Measurements from ENCODE around the gene NR5A2.

NR5A2 gene

GRCh38 chr1:200036619-200037270, 9.2 kb downstream of the NR5A2 start:
- DNase-seq: no peak

DNA sequence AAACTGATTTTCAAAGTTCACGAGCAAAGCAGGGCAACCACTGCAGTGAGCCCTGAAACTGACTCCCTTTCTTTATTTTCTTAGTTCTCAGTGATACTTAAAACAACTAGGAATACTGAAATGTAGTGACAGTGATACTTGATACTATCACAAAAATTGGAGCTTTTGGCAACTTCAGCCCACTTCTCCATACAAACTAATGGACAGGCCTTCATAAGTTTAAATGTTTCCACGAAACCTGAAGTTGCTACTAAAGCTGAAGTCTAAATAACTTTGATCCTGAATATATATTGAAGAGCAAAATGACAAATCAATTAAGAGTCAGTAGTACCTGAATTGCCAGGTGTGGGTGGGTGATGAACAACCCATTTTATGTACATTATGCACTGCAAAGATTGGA, 10.0 kb downstream of the NR5A2 start:
- DNase-seq: no peak

DNA sequence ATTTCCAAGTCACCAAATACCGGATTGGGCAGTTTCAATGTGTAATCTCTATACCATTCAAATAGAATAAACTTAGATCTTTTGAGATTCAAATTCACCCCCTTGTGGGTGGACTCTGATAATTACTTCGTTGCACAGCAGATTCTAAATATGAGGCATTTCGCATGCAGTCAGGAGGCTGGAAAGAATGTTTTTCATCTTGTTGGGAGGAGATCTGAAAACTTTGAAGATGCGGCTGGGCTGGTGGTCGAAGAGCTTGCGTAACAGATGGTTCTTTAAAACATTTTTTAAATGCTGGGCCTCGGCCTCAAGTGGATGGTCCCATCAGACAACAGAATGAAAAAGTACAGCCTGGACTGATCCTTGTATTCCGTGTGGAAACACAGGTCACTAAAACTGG, 10.4 kb downstream of the NR5A2 start:
- no peak for DNase-seq

GRCh38 chr1:200038325-200038980, 10.9 kb downstream of the NR5A2 start:
- no peak for DNase-seq

GRCh38 chr1:200038981-200039848, 11.7 kb downstream of the NR5A2 start:
- peak; percentile 41 for DNase-seq

GRCh38 chr1:200039849-200040474, 12.5 kb downstream of the NR5A2 start:
- no peak for DNase-seq

GRCh38 chr1:200040481-200041138, 13.1 kb downstream of the NR5A2 start:
- peak; percentile 21 for DNase-seq

GRCh38 chr1:200041337-200042118, 14.0 kb downstream of the NR5A2 start:
- no peak for DNase-seq

GRCh38 chr1:200042119-200042551, 14.6 kb downstream of the NR5A2 start:
- DNase-seq: no peak

- peak; percentile 24 for DNase-seq
Measured at GRCh38 chr1:200042552-200043335, 15.2 kb downstream of the NR5A2 start.

DNA sequence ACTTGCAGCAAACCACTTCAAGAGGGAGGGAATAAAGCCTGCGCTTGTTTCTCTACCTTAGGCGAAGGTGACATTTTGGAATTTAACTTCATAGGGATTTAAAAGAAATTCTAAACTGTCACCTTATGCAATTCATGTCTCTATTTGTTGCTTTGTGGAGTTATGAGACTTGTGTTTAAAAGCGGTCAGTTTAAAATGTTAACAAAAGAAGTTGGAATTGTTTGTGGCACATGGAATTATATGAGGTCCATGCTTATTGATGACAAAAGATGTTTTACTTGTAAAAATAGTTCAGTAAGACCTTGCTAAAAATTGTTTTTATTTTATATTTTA, 15.8 kb downstream of the NR5A2 start:
- DNase-seq: no peak

- no peak for DNase-seq
Measured at GRCh38 chr1:200046115-200046514, 18.6 kb downstream of the NR5A2 start.

DNA sequence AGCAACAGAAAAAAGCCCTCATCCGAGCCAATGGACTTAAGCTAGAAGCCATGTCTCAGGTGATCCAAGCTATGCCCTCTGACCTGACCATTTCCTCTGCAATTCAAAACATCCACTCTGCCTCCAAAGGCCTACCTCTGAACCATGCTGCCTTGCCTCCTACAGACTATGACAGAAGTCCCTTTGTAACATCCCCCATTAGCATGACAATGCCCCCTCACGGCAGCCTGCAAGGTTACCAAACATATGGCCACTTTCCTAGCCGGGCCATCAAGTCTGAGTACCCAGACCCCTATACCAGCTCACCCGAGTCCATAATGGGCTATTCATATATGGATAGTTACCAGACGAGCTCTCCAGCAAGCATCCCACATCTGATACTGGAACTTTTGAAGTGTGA, 20.7 kb downstream of the NR5A2 start:
- DNase-seq: no peak

DNA sequence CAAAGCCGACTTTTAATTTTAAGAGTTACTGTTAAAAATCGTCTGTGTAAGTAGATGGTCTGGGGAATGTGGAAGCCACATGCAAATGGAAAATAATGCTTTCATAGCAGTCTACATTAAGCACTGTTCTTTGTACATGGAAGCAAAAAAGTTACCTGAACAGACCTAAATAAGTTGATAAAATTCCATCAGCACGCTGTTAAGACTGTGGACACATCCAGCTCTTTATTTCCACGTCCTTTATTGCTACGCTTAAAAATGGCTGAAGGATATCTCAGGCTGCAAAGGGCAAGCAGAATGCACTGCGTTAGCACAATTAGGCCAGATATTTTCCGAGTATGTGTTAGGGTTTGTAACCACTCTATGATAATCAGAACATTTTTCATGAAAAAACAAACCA, 22.3 kb downstream of the NR5A2 start:
- no peak for DNase-seq

DNA sequence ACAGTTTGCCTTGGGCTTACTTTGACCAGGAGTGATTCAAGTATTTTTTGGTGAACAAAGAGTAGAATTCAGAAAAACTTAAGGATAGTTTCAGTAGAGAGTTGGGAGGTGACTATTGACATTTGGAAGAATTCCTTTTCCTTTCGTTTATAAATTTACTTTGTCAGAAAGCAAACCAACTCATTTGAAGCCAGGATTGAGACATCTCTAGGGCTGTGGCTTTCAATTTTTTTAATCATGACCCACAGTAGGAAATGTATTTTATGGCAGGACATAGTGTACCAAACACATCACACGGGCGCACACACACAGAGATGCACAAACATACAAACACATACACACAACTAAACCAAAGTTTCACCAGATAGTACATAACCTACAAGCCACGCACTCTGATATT, 24.1 kb downstream of the NR5A2 start:
- DNase-seq: no peak

DNA sequence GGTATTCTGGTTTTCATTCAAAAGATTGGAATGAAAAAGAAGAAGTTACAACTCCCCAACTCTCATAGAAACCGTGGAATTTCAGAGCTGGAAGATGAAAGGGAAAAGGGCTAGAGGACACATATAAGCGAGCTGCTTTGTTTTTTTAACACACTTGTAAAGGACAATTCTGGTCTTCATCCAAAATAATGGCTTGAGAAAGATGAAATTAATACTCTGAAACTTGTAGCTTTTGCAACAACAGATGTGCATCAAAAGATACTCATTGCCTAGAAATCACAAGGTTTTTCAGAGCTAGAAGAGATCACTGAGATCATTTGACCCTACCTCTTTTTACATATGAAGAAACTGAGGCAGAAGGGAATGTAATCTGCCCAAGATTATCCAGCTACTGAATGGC, 25.6 kb downstream of the NR5A2 start:
- DNase-seq: no peak

DNA sequence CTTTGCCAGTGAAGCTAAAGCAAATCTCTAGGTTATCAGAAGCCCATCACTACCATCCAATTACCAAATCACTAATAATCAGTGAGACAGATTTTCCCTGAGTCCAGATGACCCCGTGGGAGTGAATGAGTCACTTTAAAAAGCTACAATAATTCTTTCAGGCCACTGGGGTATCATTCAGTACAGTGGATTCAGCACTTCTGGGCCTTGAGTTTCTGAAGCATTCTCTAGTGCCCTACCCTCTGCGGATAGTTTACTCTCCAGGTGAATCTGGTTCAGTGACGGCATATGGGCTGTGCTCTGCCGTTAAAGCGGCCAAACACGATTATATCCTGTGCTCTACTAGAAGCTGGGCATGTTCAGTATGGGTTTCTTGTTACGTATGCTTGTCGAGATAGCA, 26.1 kb downstream of the NR5A2 start:
- DNase-seq: no peak

DNA sequence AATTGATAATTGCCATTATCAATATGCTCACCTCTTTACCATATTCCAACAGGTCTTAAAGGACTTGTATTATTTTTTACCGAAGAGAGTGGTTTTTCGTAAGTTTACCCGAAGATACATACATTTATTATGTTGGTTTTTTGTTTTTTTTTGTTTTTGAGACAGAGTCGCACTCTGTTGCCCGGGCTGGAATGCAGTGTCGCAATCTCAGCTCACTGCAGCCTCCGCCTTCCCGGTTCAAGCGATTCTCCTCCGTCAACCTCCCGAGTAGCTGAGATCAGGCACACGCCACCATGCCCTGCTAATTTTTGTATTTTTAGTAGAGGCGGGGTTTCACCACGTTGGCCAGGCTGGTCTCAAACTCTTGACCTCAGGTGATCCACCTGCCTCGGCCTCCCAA, 30.8 kb downstream of the NR5A2 start:
- no peak for DNase-seq

DNA sequence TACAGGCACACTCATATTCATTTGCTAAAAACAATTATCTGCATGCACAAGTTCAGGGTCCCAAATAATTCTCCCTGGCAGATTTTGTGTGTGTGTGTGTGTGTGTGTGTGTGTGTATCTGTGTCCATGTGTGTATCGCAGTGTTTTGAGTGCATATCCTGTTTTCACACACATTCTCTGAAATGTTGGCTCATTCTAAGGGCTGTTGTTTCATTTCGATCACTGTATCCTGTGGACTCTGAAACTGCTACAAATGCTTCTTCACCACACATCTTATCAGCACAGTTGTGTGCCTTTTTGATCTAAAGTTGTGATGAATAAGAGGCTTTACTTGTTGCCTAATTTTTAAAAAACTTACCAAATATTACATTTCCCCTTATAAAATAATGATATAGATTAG, 34.6 kb downstream of the NR5A2 start:
- no peak for DNase-seq

- no peak for DNase-seq
Measured at GRCh38 chr1:200072636-200073285, 45.3 kb downstream of the NR5A2 start.

DNA sequence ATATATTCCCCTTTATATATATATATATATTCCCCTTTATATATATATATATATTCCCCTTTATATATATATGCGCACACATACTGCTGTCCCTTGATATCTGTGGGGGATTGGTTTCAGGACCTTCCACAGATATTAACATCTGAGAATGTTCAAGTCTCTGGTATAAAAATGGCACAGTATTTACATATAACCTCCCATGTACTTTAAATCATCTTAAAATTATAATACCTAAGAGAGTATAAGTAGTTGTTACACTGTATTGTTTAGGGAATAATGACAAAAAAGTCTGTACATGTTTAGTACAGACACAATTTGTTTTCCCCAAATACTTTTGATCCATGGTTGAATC, 45.8 kb downstream of the NR5A2 start:
- DNase-seq: no peak

All from femur (tissue), 1 donor.